HEK293T (cell line): ENCODE measurements around the gene HSPG2.

Experiments
- CTCF ChIA-PET: fragments of 350-600 bp; formaldehyde crosslinking; extraction: SDS; loops from one replicate; lab custom pipeline; 2021; ENCODE audit warnings: antibody characterized with exemption, inconsistent platforms; lab: Yijun Ruan, JAX
- POLR2A ChIA-PET: fragments of 350-600 bp; formaldehyde crosslinking; extraction: SDS; loops from one replicate; lab custom pipeline; 2020; ENCODE audit warnings: antibody characterized with exemption, inconsistent platforms; lab: Yijun Ruan, JAX
- DNase-seq: peaks from one replicate; pipeline ENCODE4 v3.0.0; 2012; ENCODE audit warnings: mixed read lengths; ENCODE audit errors: extremely low spot score
- ARNT ChIP-seq: fragments of 450-650 bp; IDR thresholded peaks from 2 replicates; pipeline ENCODE4 v1.6.1; 2017; ENCODE audit warnings: mild to moderate bottlenecking
- BHLHE40 ChIP-seq: fragments of 450-650 bp; IDR thresholded peaks from 2 replicates; pipeline ENCODE4 v1.6.1; 2016; ENCODE audit warnings: mild to moderate bottlenecking, moderate library complexity, borderline replicate concordance
- CTBP1 ChIP-seq: fragments of 450-650 bp; IDR thresholded peaks from 2 replicates; pipeline ENCODE4 v1.6.1; 2016; ENCODE audit warnings: borderline replicate concordance
- ELF4 ChIP-seq: fragments of 450-650 bp; IDR thresholded peaks from 2 replicates; pipeline ENCODE4 v1.6.1; 2017; ENCODE audit warnings: antibody characterized with exemption
- FOXA1 ChIP-seq: fragments of 450-650 bp; IDR thresholded peaks from 2 replicates; pipeline ENCODE4 v1.6.1; 2016; ENCODE audit warnings: mild to moderate bottlenecking
- FOXK2 ChIP-seq: fragments of 450-650 bp; IDR thresholded peaks from 2 replicates; pipeline ENCODE4 v1.6.1; 2016; ENCODE audit warnings: mild to moderate bottlenecking
- FOXM1 ChIP-seq: fragments of 450-650 bp; IDR thresholded peaks from 2 replicates; pipeline ENCODE4 v1.6.1; 2017; ENCODE audit warnings: mild to moderate bottlenecking, borderline replicate concordance
- HDGF ChIP-seq: fragments of 450-650 bp; IDR thresholded peaks from 2 replicates; pipeline ENCODE4 v1.6.1; 2017; ENCODE audit warnings: antibody characterized with exemption, borderline replicate concordance
- L3MBTL2 ChIP-seq: fragments of 450-650 bp; conservative IDR thresholded peaks from 2 replicates; pipeline ENCODE4 v1.6.1; 2016; ENCODE audit warnings: mild to moderate bottlenecking
- LEF1 ChIP-seq: fragments of 450-650 bp; IDR thresholded peaks from 2 replicates; pipeline ENCODE4 v1.6.1; 2017; ENCODE audit warnings: mild to moderate bottlenecking, borderline replicate concordance
- NFRKB ChIP-seq: fragments of 450-650 bp; IDR thresholded peaks from 2 replicates; pipeline ENCODE4 v1.6.1; 2016; ENCODE audit warnings: mild to moderate bottlenecking, moderate library complexity
- PKNOX1 ChIP-seq: fragments of 450-650 bp; IDR thresholded peaks from 2 replicates; pipeline ENCODE4 v1.6.1; 2016
- SP1 ChIP-seq: fragments of 450-650 bp; IDR thresholded peaks from 2 replicates; pipeline ENCODE4 v1.6.1; 2017
- SUZ12 ChIP-seq: fragments of 450-650 bp; IDR thresholded peaks from 2 replicates; pipeline ENCODE4 v1.6.1; 2016; ENCODE audit warnings: mild to moderate bottlenecking
- TARDBP ChIP-seq: fragments of 450-650 bp; IDR thresholded peaks from 2 replicates; pipeline ENCODE4 v1.6.1; 2016
- ZNF384 ChIP-seq: fragments of 450-650 bp; IDR thresholded peaks from 2 replicates; pipeline ENCODE4 v1.6.1; 2016

HSPG2 gene

GRCh38 chr1:21885236-21886037 lies 51.7 kb downstream of the HSPG2 start:
- no peak for TF ChIP-seq TARDBP
- TF ChIP-seq ELF4: no peak
- TF ChIP-seq ZNF384: no peak
- TF ChIP-seq NFRKB: no peak
- no peak for TF ChIP-seq LEF1
- TF ChIP-seq ARNT: no peak
- no peak for TF ChIP-seq CTBP1
- TF ChIP-seq L3MBTL2: no peak
- no peak for TF ChIP-seq SUZ12
- no peak for TF ChIP-seq BHLHE40
- TF ChIP-seq FOXK2: no peak
- ChIA-PET POLR2A (interaction anchor here (1.1 kb wide), 1 partner anchor 140 kb away, joined by 3 read pairs; no protein-coding TSS in a partner anchor), CTCF (no interaction called here)
- DNase-seq: no peak

- no peak for TF ChIP-seq BHLHE40
- TF ChIP-seq ZNF384: no peak
- no peak for TF ChIP-seq PKNOX1
- no peak for TF ChIP-seq HDGF
- TF ChIP-seq TARDBP: no peak
- no peak for TF ChIP-seq ARNT
- no peak for TF ChIP-seq L3MBTL2
- TF ChIP-seq FOXM1: no peak
- TF ChIP-seq LEF1: no peak
- no peak for TF ChIP-seq NFRKB
- TF ChIP-seq FOXA1: no peak
- TF ChIP-seq SP1: no peak
- TF ChIP-seq FOXK2: no peak
- TF ChIP-seq SUZ12: no peak
- no peak for TF ChIP-seq CTBP1
- no peak for TF ChIP-seq ELF4
- POLR2A ChIA-PET: no interaction called here
- DNase-seq: no peak
- CTCF ChIA-PET: interaction anchor here (0.6 kb wide), 1 partner anchor 87 kb away, joined by 3 read pairs; no protein-coding TSS in a partner anchor
Observed at GRCh38 chr1:21884456-21885235, 52.5 kb downstream of the HSPG2 start.

- DNase-seq: no peak
- POLR2A ChIA-PET: interaction anchor here (1.1 kb wide), 1 partner anchor 49 kb away, joined by 3 read pairs; no protein-coding TSS in a partner anchor
- TF ChIP-seq FOXK2 (no peak), L3MBTL2 (no peak), FOXA1 (no peak), ARNT (no peak), FOXM1 (no peak), BHLHE40 (no peak), SUZ12 (no peak), NFRKB (no peak), SP1 (no peak), TARDBP (no peak), CTBP1 (no peak), HDGF (no peak), ZNF384 (no peak), LEF1 (no peak), PKNOX1 (no peak), ELF4 (no peak)
- CTCF ChIA-PET: interaction anchor here (1.0 kb wide), 1 partner anchor 17 kb away, joined by 4 read pairs; no protein-coding TSS in a partner anchor
Observed at GRCh38 chr1:21882721-21883415, 54.2 kb downstream of the HSPG2 start.

- DNase-seq: no peak
- CTCF ChIA-PET: interaction anchor here (0.6 kb wide), 1 partner anchor 33 kb away, joined by 3 read pairs; no protein-coding TSS in a partner anchor
- POLR2A ChIA-PET: no interaction called here
- TF ChIP-seq L3MBTL2 (no peak), FOXK2 (no peak), LEF1 (no peak), SUZ12 (no peak), FOXA1 (no peak), PKNOX1 (no peak), NFRKB (no peak), HDGF (no peak), TARDBP (no peak), CTBP1 (no peak), FOXM1 (no peak), ZNF384 (no peak), SP1 (no peak)
Observed at GRCh38 chr1:21881250-21881649, 55.9 kb downstream of the HSPG2 start.

GRCh38 chr1:21880619-21880970 lies 56.5 kb downstream of the HSPG2 start:
- DNase-seq: no peak
- CTCF ChIA-PET: no interaction called here
- TF ChIP-seq PKNOX1 (no peak), ARNT (no peak), FOXM1 (no peak), TARDBP (no peak), L3MBTL2 (no peak), SUZ12 (no peak), FOXK2 (no peak), FOXA1 (no peak), BHLHE40 (no peak), ZNF384 (no peak), NFRKB (no peak)
- POLR2A ChIA-PET: no interaction called here
